Transverse colon (tissue), 3 donors: ENCODE measurements around the gene DOCK8.

Source experiments
- CTCF ChIP-seq, 5 experiments: fragments of 200-600 bp in 3 of 5; fragments of 450-650 bp in 2 of 5; sonication (generic) in 3 of 5; IDR thresholded peaks; 1 replicate in 2 of 5; 2 replicates in 3 of 5; pipeline ENCODE4 v1.5.1; 2016 to 2017; ENCODE audit warnings: antibody characterized with exemption in 5 of 5, inconsistent platforms in 3 of 5, mild to moderate bottlenecking in 2 of 5, moderate library complexity in 1 of 5
- EP300 ChIP-seq: sonication (generic); formaldehyde crosslinking; IDR thresholded peaks from one replicate; pipeline ENCODE4 v1.6.1; 2017; ENCODE audit warnings: antibody characterized with exemption, low read depth
- POLR2A ChIP-seq: fragments of 450-650 bp; IDR thresholded peaks from one replicate; pipeline ENCODE4 v1.6.1; 2016; ENCODE audit warnings: antibody characterized with exemption, mild to moderate bottlenecking, moderate library complexity

- TF ChIP-seq CTCF (IDR thresholded peaks at IDR 0.05), result no peak
- TF ChIP-seq POLR2A, result no peak
- no peak for TF ChIP-seq EP300
Observed at GRCh38 chr9:486156-486555, 271.5 kb downstream of the DOCK8 start.
